GM19025 (cell line): ENCODE results near the gene ELAC1.

Source experiments
- ATAC-seq: cut with Tn5 transposase; IDR thresholded peaks from one replicate; pipeline ENCODE4 v1.9.1; 2021; ENCODE audit warnings: mild to moderate bottlenecking, low read depth, moderate library complexity; ENCODE audit not compliant: unreplicated experiment

The ELAC1 gene

GRCh38 chr18:51013259-51013658 is 45.4 kb downstream of the ELAC1 start:
- ATAC-seq = no peak

- ATAC-seq = no peak
Observed at GRCh38 chr18:51017140-51017879, 49.5 kb downstream of the ELAC1 start.

GRCh38 chr18:51020536-51020935 is 52.7 kb downstream of the ELAC1 start:
- ATAC-seq = no peak

- ATAC-seq = no peak
Observed at GRCh38 chr18:51021226-51021965, 53.6 kb downstream of the ELAC1 start.

- ATAC-seq = no peak
Observed at GRCh38 chr18:51025512-51025911, 57.7 kb downstream of the ELAC1 start.

- no peak for ATAC-seq
Observed at GRCh38 chr18:51028201-51028805, 60.5 kb downstream of the ELAC1 start.

- ATAC-seq = no peak
Observed at GRCh38 chr18:51029378-51029693, 61.5 kb downstream of the ELAC1 start.

GRCh38 chr18:51029694-51030536 is 62.1 kb downstream of the ELAC1 start, which contains the start of gene SMAD4:
Gene SMAD4, plus strand, starts transcription at chr18:51030213. Its CDS starts 16,834 bp downstream, at chr18:51047047.
- ATAC-seq = peak; percentile 73

- ATAC-seq = peak; percentile 53
Observed at GRCh38 chr18:51030537-51031258, 62.9 kb downstream of the ELAC1 start.

GRCh38 chr18:51032193-51032592 is 64.4 kb downstream of the ELAC1 start:
- no peak for ATAC-seq

GRCh38 chr18:51037230-51037629 is 69.4 kb downstream of the ELAC1 start:
- no peak for ATAC-seq
